Right lobe of liver (tissue), 6 donors: ENCODE results near the gene ITPKA. TPM values are rescaled to one million over a fixed set of nuclear protein-coding genes. Genes with fewer than 3 reads are reported as not detected.
"Not testable (repeated sequence)": the region's sequence is repeated elsewhere in the genome, so short reads cannot be mapped to it uniquely, and the experiment has no call there.

Experiments used
- ATAC-seq, 4 donors: fragments of 200-7000 bp; cut with Tn5 transposase; one replicate each; pipeline ENCODE4 v1.9.1; 2020; ENCODE audit warnings: mild to moderate bottlenecking in 4 of 4, moderate library complexity in 4 of 4
- DNase-seq, 3 donors: peaks; one replicate each; pipeline ENCODE4 v3.0.0-alpha.2; 2020
- H3K27ac ChIP-seq, 3 donors: fragments of 200-600 bp; one replicate each; pipeline ENCODE4 v1.8.0; 2022
- H3K27me3 ChIP-seq, 2 donors: fragments of 200-600 bp; one replicate each; pipeline ENCODE4 v1.8.0; 2022
- H3K36me3 ChIP-seq, 4 donors: fragments of 200-600 bp; sonication (generic) in 1 of 4; one replicate each; pipeline versions ENCODE4 v1.5.1 to v1.8.0; 2017 to 2022; ENCODE audit warnings: control low read depth in 1 of 4
- H3K4me1 ChIP-seq, 4 donors: fragments of 200-600 bp; sonication (generic) in 1 of 4; one replicate each; pipeline versions ENCODE4 v1.5.1 to v1.8.0; 2017 to 2022; ENCODE audit warnings: control low read depth in 1 of 4
- H3K4me3 ChIP-seq, 3 donors: fragments of 200-600 bp; one replicate each; pipeline ENCODE4 v1.8.0; 2022
- H3K9me3 ChIP-seq, 4 donors: fragments of 200-600 bp; sonication (generic) in 1 of 4; one replicate each; pipeline versions ENCODE4 v1.5.1 to v1.8.0; 2017 to 2022; ENCODE audit warnings: control low read depth in 1 of 4
- CTCF ChIP-seq, 4 donors: fragments of 200-600 bp in 3 of 4; fragments of 450-650 bp in 1 of 4; IDR thresholded peaks; one replicate each; pipeline versions ENCODE4 v1.5.1 to v1.8.0; 2016 to 2022; ENCODE audit warnings: antibody characterized with exemption in 4 of 4, mild to moderate bottlenecking in 2 of 4
- POLR2A ChIP-seq: fragments of 450-650 bp; IDR thresholded peaks from one replicate; pipeline ENCODE4 v1.6.1; 2017; ENCODE audit warnings: antibody characterized with exemption, mild to moderate bottlenecking
- WGBS: methylation state at CpG from one replicate; pipeline ENCODE4 v1.1.6; 2018; ENCODE audit warnings: low coverage, low lambda C conversion rate; ENCODE audit not compliant: insufficient coverage; ENCODE audit errors: missing lambda C conversion rate; 5-methylcytosine and 5-hydroxymethylcytosine counted together
- intact Hi-C, 2 donors: fragments of 100-400 bp; cut with DNase I; formaldehyde crosslinking; loops; one replicate each; pipeline versions ENCODE4 v1.11.2 to v1.14.1; 2022
- total RNA-seq, 6 experiments: library from RNA; depleted of rRNA in 2 of 6; stranded (reverse); fragments of >200 nt in 2 of 6; fragmentation: NEBNext Ultra II Directional in 3 of 6; extraction: Animal tissue kit (Norgen Biotek cat#: 25700) in 3 of 6; gene quantifications; one replicate each; pipeline versions ENCODE4 v1.1.0 to v1.2.4, GENCODE V29; 2016 to 2023
- donor health status: DM: no; HTN: yes; CAD: no.
- donor health status: DM: no; HTN: no; CAD: no.
- donor health status: DM: no; HTN: no; CAD: no.
- donor health status: DM: no; HTN: yes; CAD: no.
- donor health status: DM: no; HTN: yes; CAD: no.

The ITPKA gene
- total RNA-seq, 6 experiments from 2014 or later = 0.60 to 15.5 (median 1.4) TPM

GRCh38 chr15:41465822-41466421 is 27.8 kb upstream of the ITPKA start:
- Histone ChIP-seq H3K9me3 (no peaks in the 10 kb centered on the region), H3K4me1 (no peaks in the 10 kb centered on the region), H3K4me3 (no peak overlapping the region), H3K27me3 (no peaks in the 10 kb centered on the region), H3K36me3 (peaks cover 0 to 42% (median 13%) of the 10 kb centered on the region in 4 donors), H3K27ac (no peak overlapping the region)
- intact Hi-C loops = no loop called here
- DNase-seq = no peak
- WGBS = 71% methylated on average over 8 of the region's 8 CpGs
- peak; percentile 75 to 87 (median 80) for ATAC-seq
- TF ChIP-seq POLR2A (no peak), CTCF (IDR thresholded peaks at IDR 0.05) (peak; percentile 81 to 92 (median 86))

- no peak for ATAC-seq
- TF ChIP-seq POLR2A (no peak), CTCF (IDR thresholded peaks at IDR 0.05) (no peak)
- H3K36me3 ChIP-seq = peaks cover 0 to 50% (median 17%) of the 10 kb centered on the region in 4 donors
- H3K9me3 ChIP-seq = no peaks in the 10 kb centered on the region
- no peak for DNase-seq
- H3K27me3 ChIP-seq = no peaks in the 10 kb centered on the region
- no peak overlapping the region for H3K27ac ChIP-seq
- no peak overlapping the region for H3K4me3 ChIP-seq
- WGBS = 64% methylated on average over 3 of the region's 3 CpGs
- intact Hi-C loops = no loop called here
- no peaks in the 10 kb centered on the region for H3K4me1 ChIP-seq
Observed at GRCh38 chr15:41466711-41467110, 27.0 kb upstream of the ITPKA start.

- H3K36me3 ChIP-seq = peaks cover 0 to 63% (median 17%) of the 10 kb centered on the region in 4 donors
- H3K4me1 ChIP-seq = peaks cover 0 to 17% (median 6%) of the 10 kb centered on the region in 4 donors
- H3K9me3 ChIP-seq, ATAC-seq, H3K4me3 ChIP-seq, intact Hi-C loops, DNase-seq, H3K27ac ChIP-seq, H3K27me3 ChIP-seq: not testable (repeated sequence)
- whole genome bisulfite sequencing = 97% methylated on average over 5 of the region's 6 CpGs
Observed at GRCh38 chr15:41469644-41470043, 24.0 kb upstream of the ITPKA start.

- Histone ChIP-seq H3K27me3 (no peaks in the 10 kb centered on the region), H3K4me3 (no peak overlapping the region), H3K36me3 (peaks cover 0 to 78% (median 29%) of the 10 kb centered on the region in 4 donors), H3K9me3 (no peaks in the 10 kb centered on the region), H3K4me1 (peaks cover 0 to 23% (median 8%) of the 10 kb centered on the region in 4 donors), H3K27ac (peak overlapping the region in 2 of 3 donors; percentile 84 to 91)
- ATAC-seq (peak; percentile 26 to 50 (median 40)), DNase-seq (no peak)
- intact Hi-C loops = no loop called here
- WGBS = 80% methylated on average over 5 of the region's 11 CpGs
- TF ChIP-seq POLR2A (no peak), CTCF (IDR thresholded peaks at IDR 0.05) (no peak)
Observed at GRCh38 chr15:41473418-41473817, 20.3 kb upstream of the ITPKA start.

GRCh38 chr15:41474436-41474835 is 19.2 kb upstream of the ITPKA start:
- DNase-seq (peak in 2 of 3 donors; percentile 25 to 59), ATAC-seq (peak; percentile 84 to 92 (median 89))
- intact Hi-C loops = no loop called here
- peaks cover 0 to 23% (median 8%) of the 10 kb centered on the region in 4 donors for H3K4me1 ChIP-seq
- no peaks in the 10 kb centered on the region for H3K27me3 ChIP-seq
- H3K36me3 ChIP-seq = peaks cover 0 to 81% (median 29%) of the 10 kb centered on the region in 4 donors
- TF ChIP-seq CTCF (IDR thresholded peaks at IDR 0.05) (peak in 1 of 4 donors; percentile 24), POLR2A (no peak)
- H3K4me3 ChIP-seq = no peak overlapping the region
- H3K27ac ChIP-seq = peak overlapping the region; percentile 48 to 91 (median 84)
- H3K9me3 ChIP-seq = no peaks in the 10 kb centered on the region
- 43% methylated on average over 4 of the region's 8 CpGs for WGBS
